HepG2 (cell line): ENCODE measurements around the gene STC2. TPM values are rescaled to one million over a fixed set of nuclear protein-coding genes. Genes with fewer than 3 reads are reported as not detected.

ENCODE experiments used
- ASH2L ChIP-seq: fragments of 300-600, 200-600 bp; sonication (generic); IDR thresholded peaks from 2 replicates; pipeline ENCODE4 v1.7.0; 2017; ENCODE audit warnings: low read depth, mild to moderate bottlenecking, moderate library complexity, mixed read lengths, low read length; ENCODE audit not compliant: insufficient read length
- GATAD1 ChIP-seq: IDR thresholded peaks from 2 replicates; pipeline ENCODE4 v1.6.1; 2016; ENCODE audit warnings: missing genetic modification reagents, missing compliant biosample characterization
- GTF3A ChIP-seq: sonication (generic); formaldehyde crosslinking; conservative IDR thresholded peaks from 2 replicates; pipeline ENCODE4 v1.4.0; 2020; ENCODE audit warnings: mild to moderate bottlenecking, missing genetic modification reagents
- KLF6 ChIP-seq: IDR thresholded peaks from 2 replicates; pipeline ENCODE4 v1.8.0; 2016; ENCODE audit warnings: missing biosample characterization, missing genetic modification reagents
- MTF2 ChIP-seq: sonication (generic); formaldehyde crosslinking; IDR thresholded peaks from 2 replicates; pipeline ENCODE4 v1.5.0; 2020; ENCODE audit warnings: missing genetic modification reagents, borderline replicate concordance
- NFIC ChIP-seq: IDR thresholded peaks from 2 replicates; pipeline ENCODE4 v1.6.1; 2012; ENCODE audit warnings: mild to moderate bottlenecking, low read length, inconsistent platforms
- RELA ChIP-seq: sonication (generic); formaldehyde crosslinking; IDR thresholded peaks from 2 replicates; pipeline ENCODE4 v1.4.0; 2020; ENCODE audit warnings: missing genetic modification reagents
- SMAD3 ChIP-seq: sonication (generic); formaldehyde crosslinking; IDR thresholded peaks from 2 replicates; pipeline ENCODE4 v1.4.0; 2020; ENCODE audit warnings: missing genetic modification reagents
- SRSF1 ChIP-seq: fragments of 200-400 bp; formaldehyde crosslinking; optimal IDR thresholded peaks from 2 replicates; pipeline ENCODE3; 2017; ENCODE audit warnings: mild to moderate bottlenecking, low read depth, low read length, moderate library complexity
- TARDBP ChIP-seq: sonication (generic); formaldehyde crosslinking; IDR thresholded peaks from 2 replicates; pipeline ENCODE4 v1.8.0; 2022; ENCODE audit warnings: mild to moderate bottlenecking, missing genetic modification reagents
- ZFP82 ChIP-seq: sonication (generic); formaldehyde crosslinking; IDR thresholded peaks from 2 replicates; pipeline ENCODE4 v1.5.1; 2020; ENCODE audit warnings: mild to moderate bottlenecking, missing genetic modification reagents, borderline replicate concordance
- ZNF30 ChIP-seq: sonication (generic); formaldehyde crosslinking; IDR thresholded peaks from 2 replicates; pipeline ENCODE4 v1.5.0; 2020; ENCODE audit warnings: mild to moderate bottlenecking, missing genetic modification reagents
- ZNF543 ChIP-seq: sonication (generic); formaldehyde crosslinking; IDR thresholded peaks from 2 replicates; pipeline ENCODE4 v1.4.0; 2020; ENCODE audit warnings: mild to moderate bottlenecking, missing genetic modification reagents
- polyA plus RNA-seq, 8 experiments: library from polyadenylated mRNA; depleted of rRNA in 3 of 8; stranded (reverse) in 7 of 8; unstranded in 1 of 8; fragments of >200 nt; fragmentation: Illumina TruSeq in 4 of 8; extraction: Trizol in 4 of 8; gene quantifications; 2 replicates each; pipeline versions ENCODE4 v1.2.1 to v1.2.3, GENCODE V29; 2011 to 2016; ENCODE audit warnings: low read depth in 4 of 8, missing spikeins in 1 of 8, mixed read lengths in 1 of 8; ENCODE audit not compliant: insufficient read depth in 1 of 8
- total RNA-seq, 5 experiments: library from RNA; depleted of rRNA; stranded (reverse); fragments of >200 nt; fragmentation: Illumina TruSeq; extraction: Trizol; gene quantifications; 2 replicates each; pipeline ENCODE4 v1.2.3, GENCODE V29; 2016; ENCODE audit warnings: low read depth in 1 of 5
- TF ChIP-seq, protein P1 (sequence below): sonication (generic); formaldehyde crosslinking; IDR thresholded peaks from 2 replicates; pipeline ENCODE4 v1.4.0; 2020; ENCODE audit warnings: mild to moderate bottlenecking, missing genetic modification reagents
- TF ChIP-seq, protein P2 (sequence below): sonication (generic); formaldehyde crosslinking; IDR thresholded peaks from 2 replicates; pipeline ENCODE4 v1.8.1; 2023; ENCODE audit warnings: missing genetic modification reagents, mild to moderate bottlenecking, borderline replicate concordance
- TF ChIP-seq, protein P3 (sequence below), 2 experiments: fragments of 450-650 bp in 1 of 2; sonication (generic) in 1 of 2; formaldehyde crosslinking; IDR thresholded peaks; 2 replicates each; pipeline versions ENCODE4 v1.5.0 to v1.8.0; 2020 to 2022; ENCODE audit warnings: mild to moderate bottlenecking in 1 of 2, missing genetic modification reagents in 1 of 2
- TF ChIP-seq, protein P4 (sequence below): sonication (generic); formaldehyde crosslinking; IDR thresholded peaks from 2 replicates; pipeline ENCODE4 v1.4.0; 2020; ENCODE audit warnings: missing genetic modification reagents
- TF ChIP-seq, protein P5 (sequence below): sonication (generic); formaldehyde crosslinking; IDR thresholded peaks from 2 replicates; pipeline ENCODE4 v1.8.1; 2022; ENCODE audit warnings: low read depth, mild to moderate bottlenecking, missing genetic modification reagents
- TF ChIP-seq, protein P6 (sequence below): conservative IDR thresholded peaks from 2 replicates; pipeline ENCODE4 v1.6.1; 2018; ENCODE audit warnings: missing genetic modification reagents

STC2 gene
- total and polyA plus RNA-seq, 2 of the 13 experiments (the other 11 are each of a cell fraction or from before 2014, with no cell fraction given) = 27.1 to 69.2 TPM

DNA sequence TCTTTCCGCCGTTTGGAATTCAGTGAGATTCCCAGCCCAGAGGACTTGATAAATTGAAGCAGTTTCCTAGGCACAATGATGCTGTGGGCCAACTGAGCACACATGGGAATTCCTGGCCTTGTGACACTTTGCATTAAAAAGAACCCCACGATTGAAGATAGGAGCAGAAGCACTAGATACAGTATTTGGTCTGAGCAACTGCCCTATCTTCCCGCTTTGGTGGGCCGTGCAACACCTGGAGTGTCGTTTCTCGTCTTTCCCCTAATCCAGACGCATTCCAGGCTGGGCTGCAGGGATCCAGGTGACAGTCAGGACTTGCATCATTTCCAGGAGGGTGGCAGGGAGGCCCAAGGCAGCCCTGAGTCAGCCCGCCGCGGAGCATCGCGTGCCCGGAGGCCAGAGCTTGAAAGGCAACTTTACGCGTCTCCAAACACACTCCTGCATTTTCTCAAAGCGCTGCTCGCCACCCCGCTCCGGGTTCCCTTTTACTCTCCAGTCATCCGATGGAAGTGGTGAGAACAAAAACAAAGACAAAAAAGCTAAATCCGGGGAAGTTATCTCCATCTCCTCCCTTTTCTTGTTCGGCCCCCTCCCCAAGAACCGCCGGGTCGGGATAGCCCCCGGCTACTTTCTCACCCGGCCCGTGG lies 753 bp upstream of the STC2 start (continued):
- TF ChIP-seq, protein P1, sequence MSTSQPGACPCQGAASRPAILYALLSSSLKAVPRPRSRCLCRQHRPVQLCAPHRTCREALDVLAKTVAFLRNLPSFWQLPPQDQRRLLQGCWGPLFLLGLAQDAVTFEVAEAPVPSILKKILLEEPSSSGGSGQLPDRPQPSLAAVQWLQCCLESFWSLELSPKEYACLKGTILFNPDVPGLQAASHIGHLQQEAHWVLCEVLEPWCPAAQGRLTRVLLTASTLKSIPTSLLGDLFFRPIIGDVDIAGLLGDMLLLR (CRISPR knock-in tag) = 0 out of 2 replicates have a peak, but pooled peaks have one; percentile 49
- TF ChIP-seq MTF2 (CRISPR knock-in tag) = no peak
- TF ChIP-seq, protein P2, sequence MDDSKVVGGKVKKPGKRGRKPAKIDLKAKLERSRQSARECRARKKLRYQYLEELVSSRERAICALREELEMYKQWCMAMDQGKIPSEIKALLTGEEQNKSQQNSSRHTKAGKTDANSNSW (CRISPR knock-in tag) = no peak
- TF ChIP-seq, protein P3, sequence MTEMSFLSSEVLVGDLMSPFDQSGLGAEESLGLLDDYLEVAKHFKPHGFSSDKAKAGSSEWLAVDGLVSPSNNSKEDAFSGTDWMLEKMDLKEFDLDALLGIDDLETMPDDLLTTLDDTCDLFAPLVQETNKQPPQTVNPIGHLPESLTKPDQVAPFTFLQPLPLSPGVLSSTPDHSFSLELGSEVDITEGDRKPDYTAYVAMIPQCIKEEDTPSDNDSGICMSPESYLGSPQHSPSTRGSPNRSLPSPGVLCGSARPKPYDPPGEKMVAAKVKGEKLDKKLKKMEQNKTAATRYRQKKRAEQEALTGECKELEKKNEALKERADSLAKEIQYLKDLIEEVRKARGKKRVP (CRISPR knock-in tag; IDR thresholded peaks at IDR 0.05) = peak in 1 of 2 experiments; percentile 78; a peak in 2 of 4 replicates
- peak; percentile 17 for TF ChIP-seq ASH2L
- peak; percentile 38 for TF ChIP-seq SRSF1
- TF ChIP-seq, protein P4, sequence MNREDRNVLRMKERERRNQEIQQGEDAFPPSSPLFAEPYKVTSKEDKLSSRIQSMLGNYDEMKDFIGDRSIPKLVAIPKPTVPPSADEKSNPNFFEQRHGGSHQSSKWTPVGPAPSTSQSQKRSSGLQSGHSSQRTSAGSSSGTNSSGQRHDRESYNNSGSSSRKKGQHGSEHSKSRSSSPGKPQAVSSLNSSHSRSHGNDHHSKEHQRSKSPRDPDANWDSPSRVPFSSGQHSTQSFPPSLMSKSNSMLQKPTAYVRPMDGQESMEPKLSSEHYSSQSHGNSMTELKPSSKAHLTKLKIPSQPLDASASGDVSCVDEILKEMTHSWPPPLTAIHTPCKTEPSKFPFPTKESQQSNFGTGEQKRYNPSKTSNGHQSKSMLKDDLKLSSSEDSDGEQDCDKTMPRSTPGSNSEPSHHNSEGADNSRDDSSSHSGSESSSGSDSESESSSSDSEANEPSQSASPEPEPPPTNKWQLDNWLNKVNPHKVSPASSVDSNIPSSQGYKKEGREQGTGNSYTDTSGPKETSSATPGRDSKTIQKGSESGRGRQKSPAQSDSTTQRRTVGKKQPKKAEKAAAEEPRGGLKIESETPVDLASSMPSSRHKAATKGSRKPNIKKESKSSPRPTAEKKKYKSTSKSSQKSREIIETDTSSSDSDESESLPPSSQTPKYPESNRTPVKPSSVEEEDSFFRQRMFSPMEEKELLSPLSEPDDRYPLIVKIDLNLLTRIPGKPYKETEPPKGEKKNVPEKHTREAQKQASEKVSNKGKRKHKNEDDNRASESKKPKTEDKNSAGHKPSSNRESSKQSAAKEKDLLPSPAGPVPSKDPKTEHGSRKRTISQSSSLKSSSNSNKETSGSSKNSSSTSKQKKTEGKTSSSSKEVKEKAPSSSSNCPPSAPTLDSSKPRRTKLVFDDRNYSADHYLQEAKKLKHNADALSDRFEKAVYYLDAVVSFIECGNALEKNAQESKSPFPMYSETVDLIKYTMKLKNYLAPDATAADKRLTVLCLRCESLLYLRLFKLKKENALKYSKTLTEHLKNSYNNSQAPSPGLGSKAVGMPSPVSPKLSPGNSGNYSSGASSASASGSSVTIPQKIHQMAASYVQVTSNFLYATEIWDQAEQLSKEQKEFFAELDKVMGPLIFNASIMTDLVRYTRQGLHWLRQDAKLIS = 0 out of 2 replicates have a peak, but pooled peaks have one; percentile 18
- TF ChIP-seq NFIC = 0 out of 2 replicates have a peak, but pooled peaks have one; percentile 2
- no peak for TF ChIP-seq ZFP82
- TF ChIP-seq TARDBP = 0 out of 2 replicates have a peak, but pooled peaks have one; percentile 53
- TF ChIP-seq GATAD1 = 0 out of 2 replicates have a peak, but pooled peaks have one; percentile 1
- TF ChIP-seq KLF6 = no peak
- TF ChIP-seq, protein P5, sequence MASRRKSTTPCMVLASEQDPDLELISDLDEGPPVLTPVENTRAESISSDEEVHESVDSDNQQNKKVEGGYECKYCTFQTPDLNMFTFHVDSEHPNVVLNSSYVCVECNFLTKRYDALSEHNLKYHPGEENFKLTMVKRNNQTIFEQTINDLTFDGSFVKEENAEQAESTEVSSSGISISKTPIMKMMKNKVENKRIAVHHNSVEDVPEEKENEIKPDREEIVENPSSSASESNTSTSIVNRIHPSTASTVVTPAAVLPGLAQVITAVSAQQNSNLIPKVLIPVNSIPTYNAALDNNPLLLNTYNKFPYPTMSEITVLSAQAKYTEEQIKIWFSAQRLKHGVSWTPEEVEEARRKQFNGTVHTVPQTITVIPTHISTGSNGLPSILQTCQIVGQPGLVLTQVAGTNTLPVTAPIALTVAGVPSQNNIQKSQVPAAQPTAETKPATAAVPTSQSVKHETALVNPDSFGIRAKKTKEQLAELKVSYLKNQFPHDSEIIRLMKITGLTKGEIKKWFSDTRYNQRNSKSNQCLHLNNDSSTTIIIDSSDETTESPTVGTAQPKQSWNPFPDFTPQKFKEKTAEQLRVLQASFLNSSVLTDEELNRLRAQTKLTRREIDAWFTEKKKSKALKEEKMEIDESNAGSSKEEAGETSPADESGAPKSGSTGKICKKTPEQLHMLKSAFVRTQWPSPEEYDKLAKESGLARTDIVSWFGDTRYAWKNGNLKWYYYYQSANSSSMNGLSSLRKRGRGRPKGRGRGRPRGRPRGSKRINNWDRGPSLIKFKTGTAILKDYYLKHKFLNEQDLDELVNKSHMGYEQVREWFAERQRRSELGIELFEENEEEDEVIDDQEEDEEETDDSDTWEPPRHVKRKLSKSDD = peak; percentile 8; the same call in 1 of the 2 replicates
- TF ChIP-seq RELA (CRISPR knock-in tag) = no peak
- TF ChIP-seq GTF3A (CRISPR knock-in tag) = peak; percentile 18; the same call in 1 of the 2 replicates
- TF ChIP-seq, protein P6, sequence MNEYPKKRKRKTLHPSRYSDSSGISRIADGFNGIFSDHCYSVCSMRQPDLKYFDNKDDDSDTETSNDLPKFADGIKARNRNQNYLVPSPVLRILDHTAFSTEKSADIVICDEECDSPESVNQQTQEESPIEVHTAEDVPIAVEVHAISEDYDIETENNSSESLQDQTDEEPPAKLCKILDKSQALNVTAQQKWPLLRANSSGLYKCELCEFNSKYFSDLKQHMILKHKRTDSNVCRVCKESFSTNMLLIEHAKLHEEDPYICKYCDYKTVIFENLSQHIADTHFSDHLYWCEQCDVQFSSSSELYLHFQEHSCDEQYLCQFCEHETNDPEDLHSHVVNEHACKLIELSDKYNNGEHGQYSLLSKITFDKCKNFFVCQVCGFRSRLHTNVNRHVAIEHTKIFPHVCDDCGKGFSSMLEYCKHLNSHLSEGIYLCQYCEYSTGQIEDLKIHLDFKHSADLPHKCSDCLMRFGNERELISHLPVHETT (CRISPR knock-in tag) = peak; percentile 40; the same call in 1 of the 2 replicates
- TF ChIP-seq ZNF543 = peak; percentile 35; the same call in 1 of the 2 replicates
- 0 out of 2 replicates have a peak, but pooled peaks have one; percentile 40 for TF ChIP-seq ZNF30 (CRISPR knock-in tag)
- peak; percentile 69; the same call in 1 of the 2 replicates for TF ChIP-seq SMAD3 (CRISPR knock-in tag)
